Posterior vena cava (tissue), 2 donors: ENCODE measurements around the gene SLC19A1. TPM values are rescaled to one million over a fixed set of nuclear protein-coding genes. Genes with fewer than 3 reads are reported as not detected.
A peak's percentile ranks its signal among the peaks of the same experiment; 100 is the strongest.

Experiments
- DNase-seq: peaks from one replicate; pipeline ENCODE4 v3.0.0-alpha.2; 2020; ENCODE audit warnings: low spot score
- intact Hi-C, 2 donors: fragments of 100-400 bp; cut with DNase I; formaldehyde crosslinking; loops; one replicate each; pipeline versions ENCODE4 v1.14.1 to v1.14.2; 2022 to 2023
- total RNA-seq, 2 donors: library from RNA; stranded (reverse); fragmentation: NEBNext Ultra II Directional; extraction: Animal tissue kit (Norgen Biotek cat#: 25700); gene quantifications; one replicate each; pipeline ENCODE4 v1.2.1, GENCODE V29; 2021
- donor health status: DM: yes; HTN: yes; CAD: no.
- donor health status: DM: yes; HTN: yes; CAD: no.

SLC19A1 gene
- total RNA-seq, 2 donors from 2014 or later = 4.5 to 6.5 TPM

DNA sequence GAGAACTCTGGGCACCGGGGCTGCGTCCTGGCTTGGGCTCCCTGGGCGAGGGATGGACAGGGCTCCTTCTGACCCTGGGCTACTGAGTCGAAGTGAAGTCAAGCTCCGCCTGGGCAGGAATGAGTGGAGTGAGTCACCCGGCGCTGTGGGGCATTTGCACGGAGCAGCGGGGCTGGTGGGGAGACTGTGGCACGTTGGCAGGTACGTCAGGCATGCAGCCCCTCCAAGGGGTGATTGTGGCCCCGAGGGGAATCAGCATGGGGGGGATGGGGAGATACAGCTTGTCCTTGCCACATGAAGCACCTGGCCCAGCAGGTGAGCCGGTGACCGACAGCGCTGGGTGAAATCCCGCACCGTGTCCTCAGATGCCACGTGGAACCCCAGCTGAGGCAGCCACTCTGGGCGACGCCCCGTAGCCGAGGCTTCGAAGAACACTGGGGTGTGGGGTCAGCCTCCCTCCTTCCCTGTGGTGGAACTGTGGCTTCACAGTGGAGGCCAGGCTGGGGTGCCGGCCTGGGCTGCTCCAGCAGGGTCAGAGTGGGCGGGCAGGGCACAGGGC lies 74.9 kb downstream of the SLC19A1 start:
- DNase-seq = peak; percentile 78
- intact Hi-C loops = no loop called here

DNA sequence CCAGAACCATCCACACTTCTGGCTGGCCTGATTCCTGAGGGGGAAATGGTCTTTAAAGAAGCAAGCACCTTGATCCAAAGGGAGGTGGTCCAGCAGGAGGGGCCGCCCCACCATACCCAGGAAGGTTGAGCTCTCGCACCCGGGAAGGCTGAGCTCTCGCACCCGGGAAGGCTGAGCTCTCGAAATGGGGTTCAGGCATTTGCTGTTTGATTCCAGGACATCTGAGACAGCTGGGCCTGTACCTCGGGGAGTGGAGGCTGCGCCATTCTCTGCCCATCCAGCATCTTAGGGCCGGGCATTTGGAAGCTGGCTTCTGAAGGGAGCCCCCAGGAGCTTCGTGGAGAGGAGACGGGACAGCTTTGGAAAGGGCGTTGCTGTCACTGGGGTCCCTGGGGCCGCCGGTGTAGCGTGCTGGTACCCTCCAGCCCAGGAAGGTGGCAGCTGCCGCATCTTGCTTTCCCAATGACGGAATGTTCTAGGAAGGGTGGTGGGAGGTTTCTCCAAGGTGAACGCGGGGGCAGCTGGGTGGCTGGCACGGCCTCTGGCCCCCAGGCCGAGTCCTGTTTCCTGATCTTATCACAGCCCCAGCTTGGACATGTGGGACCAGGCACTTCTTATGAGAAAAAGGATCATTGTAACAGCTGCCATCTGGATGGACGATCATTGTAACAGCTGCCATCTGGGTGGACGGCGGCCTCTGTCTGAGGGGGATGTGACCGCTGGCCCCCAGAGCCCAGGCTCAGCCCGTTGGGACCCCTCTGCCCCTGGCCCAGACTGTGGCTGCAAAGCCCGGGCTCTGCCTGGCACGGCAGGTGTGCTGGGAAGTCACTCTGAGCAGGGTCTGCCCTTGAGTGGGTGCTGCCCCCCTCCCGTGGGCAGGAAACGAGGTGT lies 75.7 kb downstream of the SLC19A1 start:
- intact Hi-C loops = no loop called here
- peak; percentile 73 for DNase-seq

- intact Hi-C loops = no loop called here
- DNase-seq = peak; percentile 76
These were observed 76.5 kb downstream of the SLC19A1 start for GRCh38 chr21:45465611-45466329.

GRCh38 chr21:45465105-45465504 lies 77.1 kb downstream of the SLC19A1 start:
- intact Hi-C loops = no loop called here
- DNase-seq = peak; percentile 65

DNA sequence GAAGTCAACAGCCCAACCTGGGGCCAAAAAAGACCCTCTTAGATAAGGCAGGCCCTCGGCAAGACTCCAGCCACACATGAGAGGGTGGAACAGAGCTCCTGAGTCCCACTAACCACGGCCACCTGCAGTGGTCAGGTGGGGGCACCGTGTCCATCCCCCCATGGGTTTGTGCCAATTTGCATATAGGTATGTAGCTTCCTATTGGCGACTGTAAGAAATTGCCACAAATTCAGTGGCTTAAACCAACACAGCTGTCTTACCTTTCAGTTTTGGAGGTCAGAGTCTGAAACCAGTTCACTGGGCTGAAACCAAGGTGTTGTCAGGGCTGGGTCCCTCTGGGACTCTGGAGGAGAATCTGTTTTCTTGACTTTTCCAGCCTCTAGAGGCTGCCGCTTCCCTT lies 77.9 kb downstream of the SLC19A1 start:
- intact Hi-C loops = no loop called here
- no peak for DNase-seq

DNA sequence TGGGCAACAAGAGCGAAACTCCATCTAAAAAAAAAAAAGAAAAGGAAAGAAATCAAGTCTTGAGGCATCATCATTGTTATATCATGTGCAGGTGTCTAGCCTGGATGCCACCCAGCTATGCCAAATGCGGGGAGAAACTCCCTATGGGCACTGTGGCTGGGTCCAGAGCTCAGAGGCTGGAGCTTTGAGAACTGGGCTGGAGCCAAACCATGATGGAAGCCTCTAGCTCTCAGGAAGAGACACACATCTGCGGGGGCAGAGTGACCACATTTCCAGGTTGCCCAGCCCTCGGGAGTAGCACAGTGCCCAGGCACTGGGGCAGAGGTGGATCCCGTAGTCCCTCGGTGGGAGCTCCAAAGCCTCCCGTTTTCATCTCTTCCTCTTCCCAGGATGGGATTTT lies 78.4 kb downstream of the SLC19A1 start:
- intact Hi-C loops = no loop called here
- DNase-seq = no peak

DNA sequence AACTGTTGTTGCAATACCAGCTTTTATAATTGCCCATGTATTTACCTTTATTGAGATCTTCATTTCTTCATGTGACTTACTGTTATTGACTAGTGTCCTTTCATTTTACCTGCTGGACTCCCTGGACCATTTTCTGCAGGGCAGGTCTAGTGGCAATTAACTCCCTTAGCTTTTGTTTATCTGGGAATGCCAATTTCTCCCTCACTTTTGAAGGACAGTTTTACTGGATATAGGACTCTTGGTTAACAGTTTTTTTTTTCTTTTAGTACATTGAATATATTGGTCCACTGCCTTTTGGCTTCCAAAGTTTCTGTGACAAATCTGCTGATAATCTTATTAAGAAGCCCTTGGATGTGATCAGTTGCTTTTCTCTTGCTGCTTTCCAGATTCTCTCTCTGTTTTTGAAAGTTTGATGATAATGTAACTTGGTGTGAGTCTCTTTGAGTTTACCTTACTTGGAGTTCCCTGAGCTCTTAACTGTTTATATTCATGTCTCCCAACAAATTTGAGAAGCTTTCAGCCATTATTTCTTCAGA lies 80.4 kb downstream of the SLC19A1 start:
- no peak for DNase-seq
- intact Hi-C loops = no loop called here

GRCh38 chr21:45461369-45461750 lies 80.9 kb downstream of the SLC19A1 start:
- intact Hi-C loops = no loop called here
- peak; percentile 62 for DNase-seq

- DNase-seq = no peak
- intact Hi-C loops = no loop called here
These were observed 81.5 kb downstream of the SLC19A1 start for GRCh38 chr21:45460611-45461368.

DNA sequence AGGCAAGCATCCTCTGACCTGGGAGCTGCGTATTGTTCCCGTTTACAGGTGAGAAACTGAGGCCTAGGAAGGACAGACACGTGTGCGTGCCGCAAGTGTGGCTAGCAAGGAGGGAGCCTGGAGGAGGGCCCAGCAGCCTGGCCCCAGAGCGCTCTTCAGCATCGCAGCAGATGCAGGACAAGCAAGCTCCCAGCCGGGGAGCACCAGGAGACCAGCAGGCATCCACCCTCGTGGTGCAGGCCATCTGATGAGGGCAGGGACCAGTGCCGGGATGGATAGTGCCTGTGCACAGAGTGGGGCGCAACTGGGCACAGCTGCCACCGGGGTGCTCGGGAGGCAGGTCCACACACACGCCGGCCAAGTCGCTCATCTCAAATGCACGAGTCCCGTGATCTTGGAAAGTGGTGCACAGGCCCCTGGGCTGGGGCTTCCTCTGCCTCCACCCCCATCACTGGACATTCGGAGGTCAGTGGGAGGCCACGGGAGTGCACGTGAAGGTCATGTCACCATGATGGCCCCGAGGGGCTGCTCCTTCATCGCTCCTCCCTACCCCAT lies 82.2 kb downstream of the SLC19A1 start:
- peak; percentile 73 for DNase-seq
- intact Hi-C loops = no loop called here

DNA sequence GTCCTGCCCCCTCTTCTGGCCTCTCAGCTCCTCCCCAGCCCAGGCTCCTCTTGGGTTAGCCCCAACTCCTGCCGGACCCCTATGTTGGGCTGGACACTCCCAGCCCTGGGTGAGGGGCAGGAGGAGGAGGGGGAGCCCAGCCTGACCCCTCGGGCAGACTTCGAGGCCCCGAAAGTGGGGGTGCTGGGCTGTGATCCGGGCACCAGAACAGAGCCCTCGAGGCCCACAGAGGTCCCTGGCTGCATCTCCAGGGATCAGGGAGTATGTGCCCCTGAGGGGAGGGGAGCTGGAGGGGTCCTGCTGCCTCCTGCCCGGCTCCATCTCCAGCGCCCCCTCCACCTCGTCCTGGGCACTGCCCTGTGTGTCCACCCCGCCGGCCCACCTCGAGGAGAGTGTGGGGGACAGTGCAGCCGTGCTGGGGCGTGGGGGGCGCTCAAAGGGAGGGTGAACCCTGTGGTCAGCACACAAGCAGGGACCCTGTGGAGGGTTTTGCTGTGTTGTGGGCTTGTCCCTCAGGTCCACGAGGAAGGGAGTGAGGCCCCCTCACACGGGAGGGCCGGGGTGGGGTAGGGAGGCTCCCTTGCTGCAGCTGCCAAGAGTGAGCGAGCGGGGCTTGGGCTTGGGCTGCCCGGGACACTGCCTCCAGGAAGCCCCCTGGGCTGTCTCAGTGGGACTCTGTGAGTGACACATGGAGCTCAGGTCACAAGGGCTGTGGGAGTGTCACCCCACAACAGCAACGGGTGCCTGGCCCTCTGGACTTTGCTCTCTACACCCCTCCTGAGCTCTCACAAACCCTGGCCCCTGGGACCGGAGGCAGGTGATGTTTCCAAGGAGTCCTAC lies 82.8 kb downstream of the SLC19A1 start:
- intact Hi-C loops = no loop called here
- DNase-seq = peak; percentile 72

DNA sequence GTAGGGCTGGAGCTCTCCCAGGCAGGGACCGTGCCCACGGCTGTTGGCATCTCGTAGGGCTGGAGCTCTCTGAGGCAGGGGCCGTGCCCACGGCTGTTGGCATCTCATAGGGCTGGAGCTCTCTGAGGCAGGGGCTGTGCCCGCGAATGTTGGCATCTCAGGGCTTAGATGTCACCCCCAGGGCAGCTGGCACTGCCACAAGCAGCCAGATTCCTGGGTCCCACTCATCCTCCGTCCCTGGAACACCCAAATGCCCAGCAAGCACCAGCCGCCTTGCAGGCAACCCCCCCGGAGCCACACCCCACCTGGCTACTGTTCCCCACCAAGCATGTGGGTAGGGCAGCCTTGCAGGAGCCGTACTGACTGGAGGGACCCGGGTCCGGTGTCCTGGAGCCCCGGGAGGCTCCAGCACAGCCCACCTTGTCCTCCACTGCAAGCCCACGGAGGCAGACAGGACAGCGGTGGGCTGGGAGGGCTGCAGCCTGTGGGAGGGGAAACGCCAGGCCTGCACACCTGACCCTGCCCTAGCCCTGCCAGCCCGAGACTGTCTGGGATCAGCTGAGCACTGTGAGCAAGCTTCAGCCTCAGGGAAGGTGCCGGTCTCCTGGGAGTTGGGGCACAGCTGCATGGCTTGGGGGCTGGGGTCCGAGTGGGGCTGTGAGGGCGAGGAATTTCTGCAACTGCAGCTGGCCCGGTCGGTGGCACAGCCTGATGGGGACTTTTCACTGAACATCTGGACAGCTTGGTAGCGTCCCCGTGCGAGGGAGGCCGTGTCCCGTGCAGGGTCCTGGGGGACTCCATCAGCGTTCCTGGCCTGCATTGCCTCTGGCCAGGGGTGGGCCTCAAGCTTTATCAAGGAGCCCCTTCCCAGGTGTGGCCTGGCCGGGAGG lies 83.7 kb downstream of the SLC19A1 start:
- peak; percentile 80 for DNase-seq
- intact Hi-C loops = no loop called here

DNA sequence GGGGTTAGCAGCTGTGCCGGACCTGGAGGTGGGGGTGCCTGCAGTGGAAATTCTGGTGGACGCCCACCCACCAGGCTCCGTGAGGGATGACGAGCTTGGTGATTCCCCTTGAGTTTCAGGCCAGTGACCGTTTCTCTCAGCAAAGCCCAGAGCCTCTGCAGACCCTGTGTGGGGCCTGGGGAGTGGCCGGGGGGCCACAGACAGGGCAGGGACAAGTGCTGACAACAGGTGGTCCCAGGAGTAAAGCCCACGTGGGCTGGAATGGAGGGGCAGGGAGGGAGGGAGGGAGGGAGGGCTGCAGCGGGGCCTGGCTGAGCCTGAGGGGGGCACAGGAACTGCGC lies 84.4 kb downstream of the SLC19A1 start:
- DNase-seq = peak; percentile 54
- intact Hi-C loops = no loop called here

- DNase-seq = peak; percentile 71
- intact Hi-C loops = no loop called here
These were observed 84.9 kb downstream of the SLC19A1 start for GRCh38 chr21:45457161-45457831.

GRCh38 chr21:45456584-45457160 lies 85.6 kb downstream of the SLC19A1 start:
- peak; percentile 80 for DNase-seq
- intact Hi-C loops = no loop called here
